Muscle layer of colon (tissue), 2 donors: ENCODE data around the gene SNRPF.
A peak's percentile ranks its signal among the peaks of the same experiment; 100 is the strongest.

Source experiments
- H3K27ac ChIP-seq: one replicate; pipeline ENCODE4 v1.7.0; 2013; ENCODE audit warnings: low read depth, mild to moderate bottlenecking, low read length, moderate library complexity
- H3K27me3 ChIP-seq, 2 donors: one replicate each; pipeline ENCODE4 v1.7.0; 2013; ENCODE audit warnings: low read length in 2 of 2, mild to moderate bottlenecking in 2 of 2; ENCODE audit not compliant: insufficient read depth in 2 of 2, control insufficient read depth in 1 of 2
- H3K36me3 ChIP-seq: one replicate; pipeline ENCODE4 v1.7.0; 2013; ENCODE audit warnings: mild to moderate bottlenecking, low read length; ENCODE audit not compliant: insufficient read depth
- H3K4me1 ChIP-seq: one replicate; pipeline ENCODE4 v1.7.0; 2013; ENCODE audit warnings: mild to moderate bottlenecking, low read length; ENCODE audit not compliant: insufficient read depth
- H3K4me3 ChIP-seq, 2 donors: one replicate each; pipeline ENCODE4 v1.7.0; 2013; ENCODE audit warnings: low read length in 2 of 2, low read depth in 1 of 2, mild to moderate bottlenecking in 1 of 2, moderate library complexity in 1 of 2
- H3K9ac ChIP-seq: one replicate; pipeline ENCODE4 v1.7.0; 2013; ENCODE audit warnings: low read length
- H3K9me3 ChIP-seq: one replicate; pipeline ENCODE4 v1.7.0; 2013; ENCODE audit warnings: mild to moderate bottlenecking, low read length
- donor health status: abdominal sarcoma.
- donor health status: Adenocarcinoma of cecum.

Gene SNRPF

DNA sequence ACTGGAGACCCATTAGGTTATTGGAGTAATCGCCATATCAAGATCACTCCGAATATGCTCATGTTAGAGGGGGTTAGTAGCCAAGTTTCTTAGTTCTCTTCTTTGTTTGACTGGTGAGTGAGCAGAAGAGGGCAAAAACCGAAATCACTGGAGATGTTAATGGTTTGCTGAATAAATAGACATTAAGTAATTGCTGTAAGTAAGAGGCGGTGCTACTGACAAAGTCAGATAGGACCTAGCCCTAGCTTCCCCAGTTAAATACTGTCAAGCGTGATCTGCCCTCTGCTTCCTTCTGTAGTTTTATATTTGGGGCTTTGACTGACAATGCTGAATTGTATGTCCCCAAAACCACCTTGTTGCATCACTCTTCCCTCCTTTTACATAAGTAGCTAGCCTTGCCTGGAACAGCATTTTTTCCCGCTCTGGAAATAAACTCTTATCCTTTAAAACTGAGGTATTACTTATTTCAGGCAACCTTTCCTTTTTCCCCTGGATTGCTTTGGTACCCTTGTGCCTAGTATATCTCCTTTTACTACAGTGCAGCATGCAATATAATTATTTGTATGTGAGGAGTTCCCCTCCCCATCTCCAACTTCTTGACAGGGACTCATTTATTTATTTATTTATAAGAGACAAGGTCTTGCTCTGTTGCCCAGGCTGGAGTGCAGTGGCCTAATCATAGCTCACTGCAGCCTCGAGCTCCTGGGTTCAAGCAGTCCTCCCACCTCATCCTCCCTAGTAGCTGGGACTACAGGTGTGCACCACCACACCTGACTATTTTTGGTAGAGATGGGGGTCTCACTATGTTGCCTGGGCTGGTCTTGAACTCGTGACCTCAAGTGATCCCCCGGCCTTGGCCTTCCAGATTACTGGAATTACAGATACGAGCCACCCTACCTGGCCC, 1.4 kb downstream of the SNRPF start:
- peak overlapping the region; percentile 88 to 99 for H3K4me3 ChIP-seq
- peaks cover 14% of the 10 kb centered on the region for H3K36me3 ChIP-seq
- no peak overlapping the region for H3K27ac ChIP-seq
- H3K4me1 ChIP-seq: peaks cover 21% of the 10 kb centered on the region
- no peaks in the 10 kb centered on the region for H3K27me3 ChIP-seq
- H3K9ac ChIP-seq: peak overlapping the region; percentile 62
- no peaks in the 10 kb centered on the region for H3K9me3 ChIP-seq

DNA sequence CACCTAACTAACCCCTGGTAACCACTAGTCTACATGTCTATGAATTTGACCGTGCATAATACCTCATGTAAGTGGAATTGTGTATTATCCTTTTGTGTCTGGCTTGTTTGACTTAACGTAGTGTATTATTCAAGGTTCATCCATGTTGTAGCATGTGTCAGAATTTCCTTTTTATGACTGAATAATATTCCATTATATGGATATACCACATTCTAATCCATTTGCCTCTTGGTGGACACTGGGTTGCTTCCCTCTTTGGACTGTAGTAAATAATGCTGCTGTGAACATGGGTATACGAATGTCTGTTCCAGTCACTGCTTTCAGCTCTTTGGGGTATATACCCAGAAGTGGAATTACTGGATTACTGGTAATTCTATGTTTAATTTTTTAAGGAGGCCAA, 3.3 kb downstream of the SNRPF start:
- H3K36me3 ChIP-seq: peaks cover 14% of the 10 kb centered on the region
- no peaks in the 10 kb centered on the region for H3K27me3 ChIP-seq
- no peaks in the 10 kb centered on the region for H3K9me3 ChIP-seq
- no peak overlapping the region for H3K9ac ChIP-seq
- no peak overlapping the region for H3K27ac ChIP-seq
- peaks cover 21% of the 10 kb centered on the region for H3K4me1 ChIP-seq
- H3K4me3 ChIP-seq: no peak overlapping the region

DNA sequence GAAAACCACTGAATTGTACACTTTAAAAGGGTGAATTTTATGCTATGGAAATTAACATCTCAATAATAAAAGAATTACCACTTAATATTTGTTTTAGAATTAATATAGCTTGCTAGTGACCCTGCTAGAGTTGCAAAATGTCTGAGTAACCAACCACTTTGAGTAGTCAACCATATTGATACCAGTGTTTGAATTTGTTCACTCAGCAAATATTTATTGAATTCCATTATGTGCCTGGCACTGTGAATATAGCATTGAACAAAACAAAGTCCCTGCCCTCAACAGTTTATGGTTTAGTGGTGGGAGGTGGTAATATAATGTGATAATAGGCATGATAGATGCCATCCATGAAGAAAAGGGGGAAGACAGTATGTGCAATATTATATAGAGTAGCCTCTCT, 4.6 kb downstream of the SNRPF start:
- Histone ChIP-seq H3K27ac (no peak overlapping the region), H3K36me3 (peaks cover 19% of the 10 kb centered on the region), H3K4me3 (no peak overlapping the region), H3K4me1 (peaks cover 15% of the 10 kb centered on the region), H3K27me3 (no peaks in the 10 kb centered on the region), H3K9me3 (no peaks in the 10 kb centered on the region), H3K9ac (no peak overlapping the region)

DNA sequence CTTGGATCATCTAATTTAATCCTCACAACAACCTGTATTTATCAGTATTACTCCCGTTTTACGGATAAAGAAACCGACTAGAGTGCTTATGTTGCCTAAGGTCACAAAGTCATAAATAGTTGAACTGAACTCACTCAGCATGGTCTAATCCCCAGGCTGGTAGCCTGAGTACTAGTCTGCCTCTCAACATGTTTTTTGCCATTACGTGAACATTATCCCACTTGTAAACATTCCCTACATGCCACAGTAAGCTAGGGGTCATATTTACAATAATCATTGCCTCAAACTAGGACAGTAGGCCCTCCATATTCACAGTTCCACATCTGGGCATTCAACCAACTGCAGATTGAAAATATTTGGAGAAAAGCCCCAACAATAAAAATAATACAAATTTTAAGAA, 12.1 kb downstream of the SNRPF start:
- no peaks in the 10 kb centered on the region for H3K4me1 ChIP-seq
- no peak overlapping the region for H3K4me3 ChIP-seq
- H3K9ac ChIP-seq: no peak overlapping the region
- H3K27me3 ChIP-seq: no peaks in the 10 kb centered on the region
- H3K36me3 ChIP-seq: peaks cover 5% of the 10 kb centered on the region
- H3K9me3 ChIP-seq: no peaks in the 10 kb centered on the region
- no peak overlapping the region for H3K27ac ChIP-seq

DNA sequence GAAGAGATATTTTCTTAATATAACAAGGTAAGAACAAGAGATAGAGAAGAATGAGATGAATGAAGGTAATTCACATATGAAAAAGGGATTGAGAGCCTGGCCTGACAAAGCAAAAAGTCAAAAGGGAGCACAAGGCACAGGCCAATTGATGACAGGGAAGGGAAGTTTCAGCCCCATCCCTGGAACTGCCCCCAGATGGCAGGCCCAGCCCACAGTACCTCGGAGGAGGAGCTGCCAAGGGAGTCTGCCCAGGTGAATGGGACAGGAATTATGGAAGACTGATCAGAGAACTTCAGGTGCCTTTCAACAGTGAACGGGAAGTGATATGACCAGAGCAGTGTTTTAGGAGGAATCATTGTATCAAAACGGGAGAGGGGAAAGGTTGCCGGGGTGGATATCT, 15.7 kb downstream of the SNRPF start:
- Histone ChIP-seq H3K27me3 (no peaks in the 10 kb centered on the region), H3K36me3 (no peaks in the 10 kb centered on the region)

DNA sequence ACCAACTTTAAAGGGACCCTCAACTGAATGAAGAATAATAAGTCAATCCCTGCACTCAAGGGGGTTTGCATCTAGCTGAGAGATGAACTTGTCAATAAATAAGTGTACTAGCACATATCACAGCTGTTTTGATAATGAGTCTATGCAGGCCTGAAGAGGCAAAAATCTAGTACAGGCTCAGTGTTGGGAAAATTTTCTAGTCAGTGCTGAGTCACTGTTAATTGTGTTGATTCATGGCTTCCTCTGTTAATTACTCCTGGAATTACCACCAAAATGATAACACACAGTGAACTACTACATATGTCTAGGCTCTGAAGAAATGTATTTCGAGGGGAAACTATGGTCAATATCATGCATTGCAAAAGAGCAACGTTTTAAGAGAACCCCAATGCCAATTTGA, 18.9 kb downstream of the SNRPF start:
- Histone ChIP-seq H3K27ac (no peak overlapping the region), H3K36me3 (no peaks in the 10 kb centered on the region), H3K4me3 (no peak overlapping the region), H3K27me3 (no peaks in the 10 kb centered on the region), H3K9ac (no peak overlapping the region), H3K4me1 (no peaks in the 10 kb centered on the region), H3K9me3 (no peaks in the 10 kb centered on the region)

More for the DNA sequence above, 15.7 kb downstream of the SNRPF start:
- Histone ChIP-seq H3K4me3 (no peak overlapping the region), H3K9me3 (no peaks in the 10 kb centered on the region), H3K27ac (no peak overlapping the region), H3K4me1 (no peaks in the 10 kb centered on the region), H3K9ac (no peak overlapping the region)

DNA sequence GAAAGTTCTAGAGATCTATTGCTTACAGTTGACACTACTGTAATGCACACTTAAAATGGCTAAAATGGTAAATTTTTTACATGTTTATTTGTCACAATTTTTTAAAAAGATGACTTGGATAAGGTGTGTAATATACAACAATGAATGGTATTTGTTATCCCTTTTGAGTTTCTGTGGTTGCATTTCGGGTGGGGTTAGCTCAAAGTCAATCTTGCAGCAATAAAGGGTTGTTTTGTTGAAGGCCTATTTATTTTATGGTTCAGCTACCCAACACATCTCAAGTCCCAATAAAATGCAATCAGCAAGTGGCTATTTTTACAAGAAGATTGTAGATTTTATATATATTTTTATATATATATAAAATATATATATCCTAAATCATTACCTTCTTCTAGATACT, 22.1 kb downstream of the SNRPF start:
- no peaks in the 10 kb centered on the region for H3K36me3 ChIP-seq
- no peaks in the 10 kb centered on the region for H3K9me3 ChIP-seq

DNA sequence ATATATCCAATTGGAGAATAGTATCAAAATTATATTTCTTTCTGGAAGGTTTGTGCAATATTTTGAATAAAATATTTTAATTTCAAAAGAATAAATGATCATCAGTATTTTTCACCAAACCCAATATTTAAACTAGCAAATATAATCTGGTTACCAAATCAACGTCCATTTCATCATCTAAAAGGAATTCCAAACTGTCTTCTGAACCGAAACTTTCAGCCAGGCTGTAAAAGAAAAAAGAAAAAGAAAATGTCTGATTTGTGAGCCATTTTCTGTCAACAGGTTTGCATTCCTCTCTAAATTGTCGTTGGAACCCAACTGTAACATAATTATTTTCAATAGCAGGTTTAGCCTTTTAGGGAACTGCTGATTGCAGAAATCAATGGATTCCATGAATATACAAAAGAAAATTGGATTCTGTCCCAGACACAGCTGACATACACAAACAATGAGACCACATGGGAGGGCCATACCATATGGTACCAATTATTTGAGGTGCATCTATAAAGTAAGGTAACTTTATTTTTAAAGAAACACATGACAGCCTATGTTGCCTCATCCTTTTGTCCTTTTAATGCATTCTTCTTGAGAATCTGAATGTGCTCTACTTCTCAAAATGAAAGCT, 22.7 kb downstream of the SNRPF start:
- no peaks in the 10 kb centered on the region for H3K9me3 ChIP-seq
- H3K9ac ChIP-seq: no peak overlapping the region
- no peaks in the 10 kb centered on the region for H3K36me3 ChIP-seq
- no peak overlapping the region for H3K27ac ChIP-seq
- H3K4me3 ChIP-seq: no peak overlapping the region
- H3K27me3 ChIP-seq: no peaks in the 10 kb centered on the region
- no peaks in the 10 kb centered on the region for H3K4me1 ChIP-seq

More for the DNA sequence above, 22.1 kb downstream of the SNRPF start:
- Histone ChIP-seq H3K27ac (no peak overlapping the region), H3K27me3 (no peaks in the 10 kb centered on the region), H3K9ac (no peak overlapping the region), H3K4me3 (no peak overlapping the region), H3K4me1 (no peaks in the 10 kb centered on the region)

DNA sequence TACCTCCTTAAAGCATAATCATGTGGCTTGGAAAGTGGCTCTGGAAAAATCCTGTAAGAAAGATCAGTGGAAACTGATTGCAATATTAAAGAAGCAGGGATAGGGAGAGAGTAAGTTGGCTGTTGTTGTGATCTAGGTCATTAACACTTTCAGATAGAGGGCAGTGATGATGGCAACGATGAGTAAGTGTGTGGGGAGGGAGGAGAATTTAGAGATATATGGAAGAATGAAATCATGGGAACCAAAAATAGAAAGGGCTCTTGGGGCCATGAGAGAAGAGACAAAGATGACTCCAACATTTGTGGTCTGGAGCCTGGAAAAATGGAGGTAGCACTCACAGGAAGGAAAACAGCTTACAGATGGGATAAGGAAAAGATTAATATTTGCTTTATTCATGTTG, 23.3 kb downstream of the SNRPF start:
- Histone ChIP-seq H3K36me3 (no peaks in the 10 kb centered on the region), H3K27ac (no peak overlapping the region), H3K9me3 (no peaks in the 10 kb centered on the region), H3K9ac (no peak overlapping the region), H3K27me3 (no peaks in the 10 kb centered on the region), H3K4me3 (no peak overlapping the region), H3K4me1 (no peaks in the 10 kb centered on the region)

DNA sequence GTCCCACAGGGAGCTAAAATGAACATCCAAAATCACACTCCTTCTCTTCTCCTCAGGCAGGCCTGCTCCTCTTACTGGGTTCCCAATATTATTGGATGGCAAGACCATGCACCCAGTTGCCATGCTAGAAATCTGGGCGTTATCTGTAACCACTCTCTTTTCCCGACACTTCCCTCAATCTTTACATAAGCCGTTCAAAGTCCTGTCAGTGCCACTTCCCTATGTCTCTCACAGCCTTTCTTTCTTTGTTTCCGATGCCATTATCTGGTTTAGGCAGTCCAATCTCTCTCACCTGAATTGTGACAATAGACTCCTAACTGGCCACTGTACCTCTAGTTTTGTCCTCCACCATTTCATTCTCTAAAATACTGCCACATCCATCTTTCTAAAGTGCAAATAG, 24.1 kb downstream of the SNRPF start:
- H3K9me3 ChIP-seq: no peaks in the 10 kb centered on the region
- H3K27me3 ChIP-seq: no peaks in the 10 kb centered on the region
- no peak overlapping the region for H3K27ac ChIP-seq
- no peaks in the 10 kb centered on the region for H3K36me3 ChIP-seq
- H3K4me1 ChIP-seq: no peaks in the 10 kb centered on the region
- no peak overlapping the region for H3K9ac ChIP-seq
- no peak overlapping the region for H3K4me3 ChIP-seq

DNA sequence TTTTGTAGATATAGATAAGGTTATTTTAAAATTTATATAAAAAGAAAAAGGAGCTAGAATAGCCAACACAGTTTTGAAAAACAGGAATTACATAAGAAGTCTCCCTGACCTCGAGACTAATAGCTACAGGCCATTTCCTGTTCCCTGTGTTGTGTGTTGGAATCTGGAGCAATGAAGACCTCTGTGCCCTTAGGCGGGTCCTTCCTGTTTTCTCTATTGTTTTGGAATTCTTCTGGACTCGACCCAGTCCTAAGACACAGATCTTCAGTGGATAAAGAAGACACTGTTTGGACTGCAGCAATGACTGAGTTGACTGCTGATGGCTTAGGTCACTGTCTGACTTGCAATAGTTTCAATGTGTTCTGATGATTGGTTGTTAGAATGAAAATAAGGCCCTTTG, 26.2 kb downstream of the SNRPF start:
- Histone ChIP-seq H3K36me3 (no peaks in the 10 kb centered on the region), H3K4me3 (no peak overlapping the region), H3K9ac (no peak overlapping the region), H3K4me1 (no peaks in the 10 kb centered on the region), H3K27ac (no peak overlapping the region), H3K9me3 (no peaks in the 10 kb centered on the region), H3K27me3 (no peaks in the 10 kb centered on the region)

DNA sequence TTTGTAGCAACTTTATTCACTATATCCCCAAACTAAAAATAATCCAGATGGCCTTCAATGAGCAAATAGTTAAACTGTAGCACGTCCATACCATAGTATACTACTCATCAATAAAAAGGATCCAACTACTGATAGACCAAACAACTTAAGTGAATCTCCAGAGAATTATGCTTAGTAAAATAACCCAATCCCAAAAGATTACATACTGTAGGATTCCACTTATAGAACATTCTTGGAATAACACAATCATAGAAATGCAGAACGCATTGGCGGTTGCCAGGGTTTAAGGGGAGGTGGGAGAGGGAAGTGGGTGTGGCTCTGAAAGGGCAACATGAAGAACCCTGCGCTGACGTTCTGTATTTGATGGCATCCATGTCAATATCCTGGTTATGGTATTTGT, 28.6 kb downstream of the SNRPF start:
- no peak overlapping the region for H3K9ac ChIP-seq
- H3K36me3 ChIP-seq: no peaks in the 10 kb centered on the region
- no peaks in the 10 kb centered on the region for H3K9me3 ChIP-seq
- no peak overlapping the region for H3K4me3 ChIP-seq
- H3K27ac ChIP-seq: no peak overlapping the region
- H3K4me1 ChIP-seq: no peaks in the 10 kb centered on the region
- no peaks in the 10 kb centered on the region for H3K27me3 ChIP-seq
